Measurements from ENCODE around the gene TRNT1. TPM values are rescaled to one million over a fixed set of nuclear protein-coding genes. Genes with fewer than 3 reads are reported as not detected.

The TRNT1 gene
- polyA plus RNA-seq, 1 donor from 2014 or later = 28.5 TPM

- TF ChIP-seq MXI1 (conservative IDR thresholded peaks at IDR 0.05; ENCODE audit: poor library complexity, severe bottlenecking) = no peak
- TF ChIP-seq EP300 (conservative IDR thresholded peaks at IDR 0.05; ENCODE audit: poor library complexity, severe bottlenecking) = no peak
- TF ChIP-seq POLR2AphosphoS5 (IDR thresholded peaks at IDR 0.05) = no peak
- no peak for TF ChIP-seq REST (IDR thresholded peaks at IDR 0.05; ENCODE audit: borderline replicate concordance)
- TF ChIP-seq SMC3 (conservative IDR thresholded peaks at IDR 0.05; ENCODE audit: poor library complexity) = no peak
- no peak for TF ChIP-seq TAF1 (IDR thresholded peaks at IDR 0.05; ENCODE audit: low read depth)
- TF ChIP-seq, protein P1, sequence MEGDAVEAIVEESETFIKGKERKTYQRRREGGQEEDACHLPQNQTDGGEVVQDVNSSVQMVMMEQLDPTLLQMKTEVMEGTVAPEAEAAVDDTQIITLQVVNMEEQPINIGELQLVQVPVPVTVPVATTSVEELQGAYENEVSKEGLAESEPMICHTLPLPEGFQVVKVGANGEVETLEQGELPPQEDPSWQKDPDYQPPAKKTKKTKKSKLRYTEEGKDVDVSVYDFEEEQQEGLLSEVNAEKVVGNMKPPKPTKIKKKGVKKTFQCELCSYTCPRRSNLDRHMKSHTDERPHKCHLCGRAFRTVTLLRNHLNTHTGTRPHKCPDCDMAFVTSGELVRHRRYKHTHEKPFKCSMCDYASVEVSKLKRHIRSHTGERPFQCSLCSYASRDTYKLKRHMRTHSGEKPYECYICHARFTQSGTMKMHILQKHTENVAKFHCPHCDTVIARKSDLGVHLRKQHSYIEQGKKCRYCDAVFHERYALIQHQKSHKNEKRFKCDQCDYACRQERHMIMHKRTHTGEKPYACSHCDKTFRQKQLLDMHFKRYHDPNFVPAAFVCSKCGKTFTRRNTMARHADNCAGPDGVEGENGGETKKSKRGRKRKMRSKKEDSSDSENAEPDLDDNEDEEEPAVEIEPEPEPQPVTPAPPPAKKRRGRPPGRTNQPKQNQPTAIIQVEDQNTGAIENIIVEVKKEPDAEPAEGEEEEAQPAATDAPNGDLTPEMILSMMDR (IDR thresholded peaks at IDR 0.05; ENCODE audit: poor library complexity, severe bottlenecking) = no peak
- no peak for TF ChIP-seq RAD21 (conservative IDR thresholded peaks at IDR 0.05)
- no peak for TF ChIP-seq EZH2 (IDR thresholded peaks at IDR 0.05; ENCODE audit: borderline replicate concordance, insufficient read depth, low read length, poor library complexity, severe bottlenecking)
- no peak overlapping the region for H3K27ac ChIP-seq (ENCODE audit: low read length)
- H3K4me2 ChIP-seq (ENCODE audit: low read length) = no peak overlapping the region
- H3K4me3 ChIP-seq (ENCODE audit: low read length) = no peak overlapping the region
- H3K36me3 ChIP-seq (ENCODE audit: insufficient read depth, low read length) = no peaks in the 10 kb centered on the region
- no peaks in the 10 kb centered on the region for H3K27me3 ChIP-seq (ENCODE audit: insufficient read depth, low read depth, low read length)
- no peak overlapping the region for H3K9ac ChIP-seq (ENCODE audit: low read length)
- no peaks in the 10 kb centered on the region for H3K9me2 ChIP-seq (ENCODE audit: insufficient read depth, low read length)
- no peaks in the 10 kb centered on the region for H3K9me3 ChIP-seq (ENCODE audit: low read length)
- no peaks in the 10 kb centered on the region for H3K79me2 ChIP-seq (replicated peaks; ENCODE audit: insufficient read depth, low read length)
- no peak overlapping the region for H2AFZ ChIP-seq (ENCODE audit: low read depth, low read length)
- no peaks in the 10 kb centered on the region for H3F3A ChIP-seq (ENCODE audit: insufficient read depth, low read length, poor library complexity, severe bottlenecking)
- no peaks in the 10 kb centered on the region for H4K20me1 ChIP-seq (ENCODE audit: insufficient read depth)
Measured at GRCh38 chr3:3192286-3192675, 65.5 kb downstream of the TRNT1 start.

DNA sequence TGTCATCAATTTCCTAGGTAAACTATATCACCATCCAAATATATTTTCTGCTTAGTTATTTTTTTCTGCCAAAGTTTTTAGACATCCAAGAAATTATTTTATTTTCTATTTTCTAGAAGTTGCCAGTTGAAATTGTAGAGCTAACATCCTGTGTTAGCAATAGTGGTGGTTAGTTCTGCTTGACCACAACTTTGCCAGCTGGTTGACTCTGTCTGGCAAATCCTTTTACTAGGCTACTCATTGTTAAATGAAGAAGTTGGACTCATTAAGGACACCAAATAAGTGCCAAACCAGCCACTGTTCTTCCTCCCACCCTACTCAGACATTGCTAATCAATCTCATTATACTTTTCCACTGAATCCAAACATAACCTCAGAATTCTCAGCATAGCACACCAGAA is 68.1 kb downstream of the TRNT1 start:
- Histone ChIP-seq H3K79me2 (replicated peaks; ENCODE audit: insufficient read depth, low read length) (no peaks in the 10 kb centered on the region), H3K36me3 (ENCODE audit: insufficient read depth, low read length) (no peaks in the 10 kb centered on the region)

More for the DNA sequence above, 68.1 kb downstream of the TRNT1 start:
- Histone ChIP-seq H3K9me3 (ENCODE audit: low read length) (no peaks in the 10 kb centered on the region), H4K20me1 (ENCODE audit: insufficient read depth) (no peaks in the 10 kb centered on the region), H3K4me3 (ENCODE audit: low read length) (no peak overlapping the region), H3K9me2 (ENCODE audit: insufficient read depth, low read length) (no peaks in the 10 kb centered on the region), H3K9ac (ENCODE audit: low read length) (no peak overlapping the region), H3K27ac (ENCODE audit: low read length) (no peak overlapping the region), H3K4me2 (ENCODE audit: low read length) (no peak overlapping the region), H3K27me3 (ENCODE audit: insufficient read depth, low read depth, low read length) (no peaks in the 10 kb centered on the region), H2AFZ (ENCODE audit: low read depth, low read length) (no peak overlapping the region), H3F3A (ENCODE audit: insufficient read depth, low read length, poor library complexity, severe bottlenecking) (no peaks in the 10 kb centered on the region)
- TF ChIP-seq POLR2AphosphoS5 (IDR thresholded peaks at IDR 0.05) (no peak), MXI1 (conservative IDR thresholded peaks at IDR 0.05; ENCODE audit: poor library complexity, severe bottlenecking) (no peak), EZH2 (IDR thresholded peaks at IDR 0.05; ENCODE audit: borderline replicate concordance, insufficient read depth, low read length, poor library complexity, severe bottlenecking) (no peak), EP300 (conservative IDR thresholded peaks at IDR 0.05; ENCODE audit: poor library complexity, severe bottlenecking) (no peak), SMC3 (conservative IDR thresholded peaks at IDR 0.05; ENCODE audit: poor library complexity) (no peak), TAF1 (IDR thresholded peaks at IDR 0.05; ENCODE audit: low read depth) (no peak), RAD21 (conservative IDR thresholded peaks at IDR 0.05) (no peak), REST (IDR thresholded peaks at IDR 0.05; ENCODE audit: borderline replicate concordance) (no peak)
- TF ChIP-seq, protein P1 (IDR thresholded peaks at IDR 0.05; ENCODE audit: poor library complexity, severe bottlenecking) = no peak

Data from neural cell (in vitro differentiated cells).